COLO668 (cell line): ENCODE data around the gene HEG1.
A peak's percentile ranks its signal among the peaks of the same experiment; 100 is the strongest.

Source experiments
- DNase-seq: peaks from one replicate; lab custom pipeline; 2025; ENCODE audit not compliant: unreplicated experiment; lab: John Stamatoyannopoulos, UW

The HEG1 gene

GRCh38 chr3:125051715-125052581 is 3.8 kb downstream of the HEG1 start:
- no peak for DNase-seq

GRCh38 chr3:125051205-125051604 is 4.6 kb downstream of the HEG1 start:
- DNase-seq: no peak

- DNase-seq: no peak
These were observed 5.2 kb downstream of the HEG1 start for GRCh38 chr3:125050488-125051090.

DNA sequence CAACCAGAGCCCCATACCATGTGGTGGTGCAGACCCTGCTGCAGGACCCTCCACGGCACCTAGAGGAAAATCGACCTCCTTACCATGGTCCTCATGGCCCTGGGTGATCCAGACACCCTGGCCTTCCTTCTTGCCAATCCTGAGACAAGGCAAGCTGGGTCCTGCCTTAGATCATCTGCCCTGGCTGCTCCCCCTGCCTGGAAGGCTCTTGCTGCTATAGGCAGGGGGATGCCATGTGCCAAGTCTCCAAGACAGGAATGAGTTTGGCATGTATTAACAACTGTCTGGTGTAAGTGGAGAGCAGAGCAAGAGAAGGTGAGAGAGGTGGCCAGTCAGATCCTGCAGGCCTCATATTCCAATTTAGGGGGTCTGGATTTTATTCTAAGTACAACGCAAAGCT is 7.5 kb downstream of the HEG1 start:
- no peak for DNase-seq

DNA sequence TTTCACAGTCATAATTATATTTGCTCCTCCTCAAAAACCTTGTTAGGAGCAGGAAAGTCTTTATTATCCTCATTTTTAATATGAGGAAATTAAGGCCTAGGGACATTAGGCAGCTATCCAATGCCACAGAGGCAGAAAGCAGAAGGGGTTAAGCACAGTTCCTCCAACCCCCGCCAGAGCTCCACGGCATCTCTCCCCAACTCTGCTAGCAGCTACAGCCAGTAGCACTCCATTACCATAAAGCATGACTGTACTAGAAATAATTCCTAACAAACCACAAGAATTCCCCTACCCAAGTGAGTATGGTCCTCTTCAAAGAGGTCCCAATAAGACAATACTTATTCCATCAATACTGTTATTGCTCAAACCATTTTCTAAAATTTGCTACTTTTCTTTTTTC is 9.8 kb downstream of the HEG1 start:
- DNase-seq: no peak

DNA sequence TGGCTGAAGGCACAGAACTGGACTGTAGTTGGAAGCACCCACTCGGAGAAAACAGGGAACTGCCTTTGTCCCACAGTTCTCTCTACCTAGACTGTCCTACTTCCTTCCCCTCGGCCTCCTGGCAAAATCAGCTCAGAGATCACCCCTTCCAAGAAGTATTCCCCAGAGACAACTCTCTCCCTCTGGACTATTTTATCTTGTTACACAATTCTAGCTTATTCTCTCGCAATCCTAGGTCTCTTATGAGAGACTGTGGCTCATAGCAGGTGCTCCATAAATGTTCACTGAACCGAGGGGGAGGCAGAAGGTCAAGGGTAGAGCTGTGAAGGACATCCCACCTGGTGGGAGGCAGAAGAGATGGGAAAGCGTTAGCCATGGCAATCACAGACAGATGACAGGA is 10.6 kb downstream of the HEG1 start:
- no peak for DNase-seq

GRCh38 chr3:125043599-125044151 is 12.1 kb downstream of the HEG1 start:
- DNase-seq: no peak

- no peak for DNase-seq
These were observed 12.9 kb downstream of the HEG1 start for GRCh38 chr3:125042725-125043406.

GRCh38 chr3:125039131-125040100 is 16.4 kb downstream of the HEG1 start:
- DNase-seq: no peak

DNA sequence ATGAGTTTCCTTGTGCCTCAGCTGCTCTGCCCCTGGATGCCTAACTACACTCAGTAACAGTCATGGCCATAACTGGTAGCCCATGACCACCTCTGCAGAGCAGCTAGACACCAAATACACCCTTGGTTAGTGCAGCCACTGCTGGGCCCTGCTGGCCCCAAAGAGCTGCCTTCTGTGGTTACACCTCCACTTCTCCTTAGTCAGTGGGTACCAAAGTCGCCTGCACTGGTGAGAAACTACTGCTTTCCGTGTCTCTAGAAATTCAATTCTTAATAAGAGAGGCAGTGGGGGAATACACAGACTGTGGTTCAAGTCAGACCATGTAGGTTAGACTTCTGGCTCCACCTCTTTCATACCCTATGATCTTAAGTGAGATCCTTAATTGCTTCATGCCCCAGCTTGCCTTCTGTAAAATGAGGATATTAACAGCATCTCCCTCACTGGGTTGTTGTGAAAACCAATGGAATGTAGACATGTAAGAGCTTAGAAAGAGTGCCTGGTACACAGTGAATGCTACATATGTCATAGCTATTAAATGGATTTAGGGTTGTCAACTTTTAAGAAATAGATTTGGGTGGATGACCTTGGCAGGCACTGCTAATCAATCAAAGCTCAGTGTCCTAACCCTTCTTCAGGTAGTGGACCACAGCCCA is 18.2 kb downstream of the HEG1 start:
- DNase-seq: no peak

- DNase-seq: no peak
These were observed 20.6 kb downstream of the HEG1 start for GRCh38 chr3:125035217-125035616.

GRCh38 chr3:125033616-125034015 is 22.2 kb downstream of the HEG1 start:
- DNase-seq: no peak

GRCh38 chr3:125033135-125033534 is 22.7 kb downstream of the HEG1 start:
- no peak for DNase-seq

- no peak for DNase-seq
These were observed 23.1 kb downstream of the HEG1 start for GRCh38 chr3:125032683-125033082.

- DNase-seq: no peak
These were observed 23.6 kb downstream of the HEG1 start for GRCh38 chr3:125032100-125032643.

- no peak for DNase-seq
These were observed 24.3 kb downstream of the HEG1 start for GRCh38 chr3:125031544-125031943.

DNA sequence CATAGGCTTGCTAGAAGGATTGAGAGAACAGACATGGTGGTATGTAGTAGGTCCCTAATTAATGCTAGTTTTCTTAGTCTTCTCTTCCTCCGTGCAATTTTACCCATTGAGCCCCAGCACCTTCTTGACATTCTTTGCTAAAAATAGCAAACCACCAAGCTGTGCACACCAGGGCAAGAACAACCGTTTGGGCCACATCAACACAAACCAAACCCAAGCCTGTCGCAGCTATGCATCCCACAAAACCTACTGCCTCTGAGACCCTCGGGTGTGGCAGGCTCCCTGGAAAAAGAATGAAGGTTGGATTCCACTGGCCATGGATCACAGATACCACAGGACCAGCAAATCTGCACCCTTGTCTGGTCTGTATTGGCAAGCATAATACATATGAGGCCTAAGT is 27.1 kb downstream of the HEG1 start:
- no peak for DNase-seq

DNA sequence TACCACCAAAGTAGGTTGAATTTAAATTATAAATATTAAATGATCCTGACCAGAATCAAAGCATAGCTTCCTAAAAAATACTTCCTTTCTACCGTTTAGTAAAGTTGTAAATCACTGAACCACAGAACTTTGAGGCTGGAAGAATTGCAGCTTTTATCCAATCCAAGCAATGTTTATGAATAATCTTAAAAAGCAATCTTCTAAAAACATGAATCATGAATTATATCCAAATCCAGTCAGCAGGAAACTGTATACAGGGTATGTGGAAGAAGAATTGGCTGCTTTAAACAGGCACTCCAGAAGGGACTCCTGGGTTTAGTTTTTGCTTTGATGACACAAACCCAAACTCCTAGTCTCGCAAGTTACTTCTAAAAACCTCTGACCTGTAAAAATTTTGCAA is 30.2 kb downstream of the HEG1 start:
- no peak for DNase-seq

DNA sequence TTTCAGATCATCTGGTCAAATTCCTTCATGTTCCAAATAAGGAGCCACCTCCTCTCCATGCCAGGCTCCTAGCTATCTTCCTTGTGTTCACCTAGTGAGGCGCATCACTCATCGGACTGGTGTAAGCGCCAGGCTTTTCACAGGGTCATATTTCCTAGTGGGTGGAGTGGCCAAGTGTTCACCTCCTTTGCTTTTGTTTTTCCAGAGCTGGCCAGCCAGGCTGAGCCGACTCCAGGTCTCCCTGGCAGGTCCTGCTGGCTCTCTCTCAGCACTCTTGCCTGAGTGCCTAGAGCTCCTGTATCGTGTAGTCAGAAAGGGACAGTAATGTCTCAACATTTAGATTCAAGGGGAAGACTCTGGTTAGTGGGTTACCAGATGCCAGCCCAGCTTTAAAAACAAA is 31.0 kb downstream of the HEG1 start:
- DNase-seq: peak; percentile 58
